Right atrium auricular region (tissue), 2 donors: ENCODE data around the gene FOXN3. TPM values are rescaled to one million over a fixed set of nuclear protein-coding genes. Genes with fewer than 3 reads are reported as not detected.

Experiments used
- DNase-seq: peaks from one replicate; pipeline ENCODE4 v3.0.0-alpha.2; 2019; ENCODE audit warnings: low spot score
- H3K27ac ChIP-seq, 2 donors: fragments of 200-600 bp; sonication (generic); 1 replicate in 1 of 2; 2 replicates in 1 of 2; pipeline ENCODE4 v1.5.1; 2016 to 2019
- H3K27me3 ChIP-seq, 2 donors: fragments of 200-600 bp; sonication (generic); one replicate each; pipeline versions ENCODE4 v1.5.1 to v1.6.0; 2017 to 2019
- H3K36me3 ChIP-seq: fragments of 200-600 bp; sonication (generic); one replicate; pipeline ENCODE4 v1.5.1; 2016
- H3K4me1 ChIP-seq, 2 donors: fragments of 200-600 bp; sonication (generic); one replicate each; pipeline versions ENCODE4 v1.5.1 to v1.6.0; 2017 to 2019
- H3K4me3 ChIP-seq, 2 donors: fragments of 200-600 bp; sonication (generic); 1 replicate in 1 of 2; 2 replicates in 1 of 2; pipeline ENCODE4 v1.5.1; 2017 to 2019; ENCODE audit warnings: mild to moderate bottlenecking in 1 of 2, moderate library complexity in 1 of 2
- H3K9me3 ChIP-seq, 2 donors: fragments of 200-600 bp; sonication (generic); one replicate each; pipeline ENCODE4 v1.5.1; 2019
- total RNA-seq, 2 donors: library from RNA; depleted of rRNA; stranded (reverse); fragments of >200 nt; gene quantifications; one replicate each; pipeline ENCODE4 v1.1.0, GENCODE V29; 2016
- TF ChIP-seq, protein P1 (sequence below), 2 donors: fragments of 200-600 bp; sonication (generic); IDR thresholded peaks; one replicate each; pipeline ENCODE4 v1.5.1; 2019; ENCODE audit warnings: antibody characterized with exemption in 2 of 2

The FOXN3 gene
- total RNA-seq, 2 donors from 2014 or later: 80.1 to 90.3 TPM

DNA sequence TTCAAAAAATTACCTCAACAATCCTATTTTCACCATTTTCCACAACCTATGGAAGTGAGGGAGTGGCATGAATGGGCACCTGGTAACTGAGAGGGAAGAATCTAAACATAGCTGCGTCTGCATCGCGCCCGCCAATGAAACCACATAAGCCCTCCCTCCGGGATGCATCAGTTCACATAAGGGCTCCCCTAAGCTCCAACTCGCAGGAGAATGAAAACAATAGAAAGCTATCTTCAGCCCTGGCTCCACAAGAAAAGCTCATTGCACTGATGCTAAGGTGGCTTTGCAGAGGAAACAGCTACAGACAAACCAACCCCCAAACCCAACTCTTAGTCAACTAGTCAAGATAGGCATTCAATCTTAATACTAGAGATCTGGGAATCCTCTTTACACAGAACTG, 173.3 kb downstream of the FOXN3 start:
- TF ChIP-seq, protein P1, sequence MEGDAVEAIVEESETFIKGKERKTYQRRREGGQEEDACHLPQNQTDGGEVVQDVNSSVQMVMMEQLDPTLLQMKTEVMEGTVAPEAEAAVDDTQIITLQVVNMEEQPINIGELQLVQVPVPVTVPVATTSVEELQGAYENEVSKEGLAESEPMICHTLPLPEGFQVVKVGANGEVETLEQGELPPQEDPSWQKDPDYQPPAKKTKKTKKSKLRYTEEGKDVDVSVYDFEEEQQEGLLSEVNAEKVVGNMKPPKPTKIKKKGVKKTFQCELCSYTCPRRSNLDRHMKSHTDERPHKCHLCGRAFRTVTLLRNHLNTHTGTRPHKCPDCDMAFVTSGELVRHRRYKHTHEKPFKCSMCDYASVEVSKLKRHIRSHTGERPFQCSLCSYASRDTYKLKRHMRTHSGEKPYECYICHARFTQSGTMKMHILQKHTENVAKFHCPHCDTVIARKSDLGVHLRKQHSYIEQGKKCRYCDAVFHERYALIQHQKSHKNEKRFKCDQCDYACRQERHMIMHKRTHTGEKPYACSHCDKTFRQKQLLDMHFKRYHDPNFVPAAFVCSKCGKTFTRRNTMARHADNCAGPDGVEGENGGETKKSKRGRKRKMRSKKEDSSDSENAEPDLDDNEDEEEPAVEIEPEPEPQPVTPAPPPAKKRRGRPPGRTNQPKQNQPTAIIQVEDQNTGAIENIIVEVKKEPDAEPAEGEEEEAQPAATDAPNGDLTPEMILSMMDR (IDR thresholded peaks at IDR 0.05): no peak
- H3K27me3 ChIP-seq: no peaks in the 10 kb centered on the region
- H3K4me3 ChIP-seq: no peak overlapping the region
- H3K27ac ChIP-seq: no peak overlapping the region
- H3K4me1 ChIP-seq: peaks cover 0 to 42% of the 10 kb centered on the region in 2 donors
- H3K9me3 ChIP-seq: no peaks in the 10 kb centered on the region
- DNase-seq: no peak
- no peaks in the 10 kb centered on the region for H3K36me3 ChIP-seq

DNA sequence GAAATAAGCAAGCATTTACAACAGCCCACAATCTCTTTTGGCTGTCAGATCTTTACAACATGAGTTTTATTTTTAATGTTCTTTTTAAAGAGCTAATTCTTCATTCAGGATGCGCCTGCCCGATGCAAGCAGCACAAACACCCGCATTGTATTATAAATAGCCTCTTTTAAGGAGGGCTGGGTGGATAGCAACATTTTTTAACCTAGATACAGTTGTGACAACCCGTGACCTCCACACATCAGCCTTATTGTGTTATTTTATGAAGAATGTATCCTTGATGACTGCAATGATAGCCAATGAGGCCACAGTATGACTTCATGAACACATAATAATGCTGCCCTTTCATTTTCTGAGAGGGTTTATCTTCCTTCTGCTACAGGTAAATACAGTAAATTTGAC, 173.7 kb downstream of the FOXN3 start:
- Histone ChIP-seq H3K36me3 (no peaks in the 10 kb centered on the region), H3K4me1 (peaks cover 0 to 42% of the 10 kb centered on the region in 2 donors), H3K27ac (peak overlapping the region; percentile 44 to 45), H3K4me3 (no peak overlapping the region), H3K27me3 (no peaks in the 10 kb centered on the region), H3K9me3 (no peaks in the 10 kb centered on the region)
- DNase-seq: no peak
- TF ChIP-seq, protein P1 (IDR thresholded peaks at IDR 0.05): no peak

DNA sequence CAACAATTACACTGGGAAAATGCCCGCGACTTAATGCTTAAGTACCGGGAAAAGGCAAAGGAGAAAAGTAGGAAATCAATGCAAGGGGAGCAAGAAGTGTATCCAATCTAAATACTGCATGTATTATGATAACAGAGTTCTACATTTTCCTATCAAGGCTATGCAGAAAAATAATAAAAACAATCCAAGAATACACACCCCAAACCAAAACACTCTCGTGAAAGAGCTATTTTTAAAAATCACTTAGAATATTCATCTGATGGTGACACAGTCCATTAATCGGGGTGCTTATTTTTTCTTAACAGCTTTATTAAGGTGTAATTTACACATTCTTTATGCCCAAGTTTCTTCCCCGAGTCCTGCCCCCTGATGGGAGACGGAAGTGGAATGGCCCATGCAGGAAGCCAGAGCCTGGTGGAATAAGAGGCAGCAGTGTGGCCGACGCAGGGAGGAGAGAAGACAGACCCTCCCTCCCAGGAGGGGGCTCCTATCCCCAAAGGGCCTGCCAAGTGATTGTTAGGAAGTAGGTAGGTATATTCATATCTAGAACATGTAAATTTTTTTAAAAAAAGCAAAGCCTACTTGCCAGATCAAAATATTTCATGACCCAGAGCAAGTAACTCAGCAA, 174.3 kb downstream of the FOXN3 start:
- Histone ChIP-seq H3K36me3 (no peaks in the 10 kb centered on the region), H3K27me3 (no peaks in the 10 kb centered on the region), H3K9me3 (no peaks in the 10 kb centered on the region), H3K27ac (peak overlapping the region; percentile 44 to 45), H3K4me3 (no peak overlapping the region), H3K4me1 (peaks cover 0 to 42% of the 10 kb centered on the region in 2 donors)
- no peak for DNase-seq
- TF ChIP-seq, protein P1 (IDR thresholded peaks at IDR 0.05): no peak

DNA sequence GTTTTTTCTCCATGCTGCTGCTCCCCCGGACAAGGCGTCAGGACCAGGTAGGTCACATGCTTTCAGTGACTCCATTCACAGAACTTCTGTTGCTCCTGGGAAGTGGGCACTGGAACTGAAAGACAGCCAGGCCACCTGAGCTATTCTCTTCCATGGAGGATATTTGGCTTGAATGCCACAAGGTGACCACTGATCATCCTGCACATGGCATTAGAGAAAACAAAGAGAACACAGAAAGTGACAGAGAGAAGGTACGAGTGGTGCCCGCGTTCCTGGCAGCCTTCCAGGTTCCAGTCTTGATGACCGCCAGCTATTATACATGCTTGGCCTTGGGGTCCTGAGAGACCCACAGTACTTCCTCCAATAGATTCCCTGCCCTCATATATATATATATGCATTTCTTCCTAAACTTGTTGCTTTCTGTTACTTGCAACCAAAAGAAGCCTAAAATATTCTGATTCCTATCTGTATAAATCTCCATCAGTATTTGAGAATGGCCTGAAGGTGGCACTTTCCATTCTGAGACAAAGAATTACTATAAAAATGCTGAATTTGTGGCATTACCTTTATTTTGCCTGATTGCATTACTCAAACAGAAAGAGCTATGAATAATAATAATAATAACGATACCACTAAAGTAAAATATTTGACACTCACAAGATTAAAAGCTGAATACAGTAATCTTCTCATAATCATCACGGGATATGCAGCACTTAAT, 174.9 kb downstream of the FOXN3 start:
- no peak overlapping the region for H3K27ac ChIP-seq
- no peak for DNase-seq
- TF ChIP-seq, protein P1 (IDR thresholded peaks at IDR 0.05): no peak

DNA sequence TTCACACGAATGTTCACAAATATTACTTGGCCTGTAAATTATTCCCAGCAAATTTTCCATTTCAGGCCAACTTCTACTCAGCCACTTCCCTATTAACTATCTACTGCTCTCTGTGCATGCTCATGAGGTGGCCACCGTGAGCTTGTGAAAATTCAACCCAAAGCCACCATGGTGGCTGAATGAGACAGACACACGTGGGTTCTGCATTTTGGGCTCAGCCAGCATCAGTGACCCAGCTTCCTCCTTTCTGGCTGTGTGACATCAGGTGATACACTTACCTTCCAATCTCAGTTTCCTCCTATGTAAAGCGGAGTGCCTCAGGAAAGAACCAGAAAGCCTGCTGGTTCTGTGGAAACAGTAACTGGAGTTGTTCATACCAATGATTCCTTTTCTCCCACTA, 175.8 kb downstream of the FOXN3 start:
- peaks cover 0 to 49% of the 10 kb centered on the region in 2 donors for H3K4me1 ChIP-seq
- no peaks in the 10 kb centered on the region for H3K36me3 ChIP-seq
- no peak overlapping the region for H3K27ac ChIP-seq

More for the DNA sequence above, 174.9 kb downstream of the FOXN3 start:
- no peaks in the 10 kb centered on the region for H3K36me3 ChIP-seq
- H3K27me3 ChIP-seq: no peaks in the 10 kb centered on the region
- no peaks in the 10 kb centered on the region for H3K9me3 ChIP-seq
- H3K4me1 ChIP-seq: peaks cover 0 to 42% of the 10 kb centered on the region in 2 donors
- no peak overlapping the region for H3K4me3 ChIP-seq

More for the DNA sequence above, 175.8 kb downstream of the FOXN3 start:
- DNase-seq: no peak
- Histone ChIP-seq H3K9me3 (no peaks in the 10 kb centered on the region), H3K27me3 (no peaks in the 10 kb centered on the region), H3K4me3 (no peak overlapping the region)
- TF ChIP-seq, protein P1 (IDR thresholded peaks at IDR 0.05): no peak
